ENCODE measurements around the gene SULT2B1. TPM values are rescaled to one million over a fixed set of nuclear protein-coding genes. Genes with fewer than 3 reads are reported as not detected.

SULT2B1 gene
- total and polyA plus RNA-seq, 5 experiments from 2014 or later = 0.18 TPM; not detected in 4

GRCh38 chr19:48644839-48645619 is 93.1 kb downstream of the SULT2B1 start:
- H3K4me1 Mint-ChIP-seq = peaks cover 31 to 54% (median 49%) of the 10 kb centered on the region in 4 donors
- H3K4me3 Mint-ChIP-seq = peak overlapping the region; percentile 92 to 99 (median 94)
- no peaks in the 10 kb centered on the region for H3K27me3 Mint-ChIP-seq
- DNase-seq = peak; percentile 55 to 88 (median 72)
- ATAC-seq = peak; percentile 58 to 59
- H3K9me3 Mint-ChIP-seq = no peaks in the 10 kb centered on the region
- POLR2A ChIA-PET = interaction anchor here (0.6 to 4.6 kb wide), 24 partner anchors 8 to 1532 kb away, joined by 3 to 44 read pairs (median 4); partner anchors contain the start of genes DBP, FTL, GYS1 and RPL18
- peak overlapping the region; percentile 82 to 98 (median 94) for H3K27ac Mint-ChIP-seq
- peaks cover 0 to 2% (median 0%) of the 10 kb centered on the region in 3 donors for H3K36me3 Mint-ChIP-seq

DNA sequence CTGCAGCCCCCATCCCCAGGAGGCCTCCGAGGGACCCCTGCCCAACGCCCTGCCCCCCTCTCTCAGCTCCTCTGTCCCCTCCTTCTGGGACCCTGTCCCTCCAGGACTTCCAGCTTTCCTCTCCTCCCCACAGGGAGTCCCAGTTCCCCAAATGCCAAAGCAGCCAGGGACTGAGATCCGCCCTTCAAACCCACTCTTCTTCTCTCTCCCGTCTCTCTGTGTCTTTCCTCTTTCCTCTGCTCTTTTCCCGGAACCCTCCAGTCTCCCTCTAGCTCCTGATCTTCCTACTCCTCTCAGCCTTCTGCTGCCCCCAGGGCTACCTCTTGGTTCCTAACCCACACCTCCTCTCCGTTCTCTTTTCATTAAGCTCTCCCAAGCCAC is 93.6 kb downstream of the SULT2B1 start:
- H3K27me3 Mint-ChIP-seq = no peaks in the 10 kb centered on the region
- H3K4me3 Mint-ChIP-seq = peak overlapping the region; percentile 92 to 99 (median 94)
- peaks cover 0 to 2% (median 0%) of the 10 kb centered on the region in 3 donors for H3K36me3 Mint-ChIP-seq
- H3K4me1 Mint-ChIP-seq = peaks cover 31 to 54% (median 48%) of the 10 kb centered on the region in 4 donors
- H3K9me3 Mint-ChIP-seq = no peaks in the 10 kb centered on the region
- POLR2A ChIA-PET = interaction anchor here (0.6 to 4.6 kb wide), 25 partner anchors 8 to 1533 kb away, joined by 3 to 44 read pairs (median 5); partner anchors contain the start of genes DBP, FTL, GYS1 and RPL18
- no peak for DNase-seq
- H3K27ac Mint-ChIP-seq = peak overlapping the region; percentile 82 to 98 (median 94)
- ATAC-seq = no peak

DNA sequence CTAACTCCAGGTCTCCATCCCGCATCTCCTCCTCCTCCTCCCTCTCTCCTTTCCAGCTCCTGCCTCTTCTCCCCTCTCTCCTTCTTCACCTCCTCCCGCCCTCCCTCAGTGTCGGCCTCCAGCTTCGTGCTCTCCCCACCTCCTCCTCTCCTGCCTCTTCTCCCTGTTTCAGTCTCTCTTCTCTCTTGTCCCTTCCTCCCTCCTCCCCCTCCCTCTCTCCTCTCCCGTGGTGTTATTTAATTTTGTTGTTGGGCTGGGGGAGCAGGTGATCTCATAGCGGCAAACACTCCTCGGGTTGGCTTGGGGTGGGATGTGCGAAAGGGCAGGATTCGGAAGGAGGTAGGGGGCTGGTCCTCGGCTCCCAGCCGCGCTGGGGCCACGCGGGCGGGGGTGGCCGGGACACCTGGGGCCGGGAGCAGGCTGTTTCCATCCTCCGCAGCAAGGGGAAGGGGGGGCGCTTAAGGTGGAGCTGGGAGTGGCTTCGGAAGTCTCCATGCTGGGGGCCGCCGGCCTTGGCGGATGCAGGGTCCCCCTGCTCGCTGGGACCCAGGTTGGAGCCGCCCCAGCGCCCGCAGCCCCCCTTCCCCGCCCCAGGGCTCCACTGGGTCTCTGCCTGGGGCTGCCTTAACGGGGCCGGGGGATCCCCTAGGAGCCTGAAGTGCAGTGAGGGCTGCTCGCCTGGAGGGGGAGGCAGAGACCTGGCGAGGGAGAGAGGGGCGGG is 94.2 kb downstream of the SULT2B1 start, which contains the start of gene CA11:
Gene CA11, minus strand, starts transcription at position 187 of the 721 bp plus-strand sequence. CDS start 555 bp downstream, outside the sequence.
- Mint-ChIP-seq H3K27me3 (no peaks in the 10 kb centered on the region), H3K4me1 (peaks cover 33 to 54% (median 50%) of the 10 kb centered on the region in 4 donors), H3K9me3 (no peaks in the 10 kb centered on the region), H3K27ac (peak within 1 kb of the TSS; percentile 82 to 98 (median 94)), H3K36me3 (peaks cover 0 to 2% (median 0%) of the 10 kb centered on the region in 3 donors), H3K4me3 (peak within 1 kb of the TSS; percentile 92 to 99 (median 94))
- POLR2A ChIA-PET = interaction anchor here (0.7 to 4.6 kb wide), 20 partner anchors 9 to 1204 kb away, joined by 3 to 44 read pairs (median 5); partner anchors contain the start of genes DBP, GYS1, RPL18 and RUVBL2
- ATAC-seq (peak; percentile 81 to 82), DNase-seq (peak; percentile 87 to 99 (median 93))

DNA sequence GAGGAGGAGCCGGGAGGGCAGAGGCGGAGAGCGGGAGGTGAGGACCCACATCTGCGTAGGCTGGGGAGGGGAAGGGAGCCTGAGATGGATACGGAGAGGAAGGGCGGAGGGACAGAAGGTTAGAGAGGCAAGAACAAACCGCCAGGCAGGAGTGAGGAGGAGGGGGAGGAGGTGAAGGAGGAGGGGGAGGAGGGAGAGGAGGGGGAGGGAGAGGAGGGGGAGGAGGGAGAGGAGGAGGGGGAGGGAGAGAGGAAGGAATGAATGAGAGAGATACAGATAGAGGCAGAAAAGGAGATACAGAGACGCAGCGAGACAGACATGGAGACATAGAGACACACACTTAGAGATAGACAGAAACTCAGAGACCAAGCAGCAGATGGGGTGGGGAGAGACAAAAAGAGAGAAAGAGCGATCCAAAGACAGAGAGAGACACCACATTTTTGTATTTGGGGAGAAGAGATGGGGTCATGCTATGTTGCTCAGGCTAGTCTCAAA is 94.8 kb downstream of the SULT2B1 start:
- POLR2A ChIA-PET = interaction anchor here (0.8 to 4.6 kb wide), 15 partner anchors 10 to 347 kb away, joined by 3 to 44 read pairs (median 6); partner anchors contain the start of genes DBP, GYS1, RPL18 and RUVBL2
- H3K27ac Mint-ChIP-seq = peak overlapping the region; percentile 64 to 98 (median 86)
- no peak for DNase-seq
- no peaks in the 10 kb centered on the region for H3K9me3 Mint-ChIP-seq
- no peaks in the 10 kb centered on the region for H3K27me3 Mint-ChIP-seq
- H3K36me3 Mint-ChIP-seq = peaks cover 0 to 1% (median 0%) of the 10 kb centered on the region in 3 donors
- no peak for ATAC-seq
- H3K4me1 Mint-ChIP-seq = peaks cover 31 to 54% (median 51%) of the 10 kb centered on the region in 4 donors
- peak overlapping the region; percentile 43 to 99 (median 80) for H3K4me3 Mint-ChIP-seq

GRCh38 chr19:48648134-48648533 is 96.2 kb downstream of the SULT2B1 start:
- Mint-ChIP-seq H3K27ac (peak overlapping the region; percentile 68 to 98 (median 93)), H3K9me3 (no peaks in the 10 kb centered on the region), H3K27me3 (no peaks in the 10 kb centered on the region), H3K4me1 (peaks cover 25 to 54% (median 47%) of the 10 kb centered on the region in 4 donors), H3K36me3 (no peaks in the 10 kb centered on the region), H3K4me3 (peak overlapping the region in 9 of 10 donors; percentile 5 to 63 (median 34))
- no peak for DNase-seq
- POLR2A ChIA-PET = interaction anchor here (0.7 to 1.0 kb wide), 2 partner anchors 14 to 342 kb away, joined by 4 to 8 read pairs; no protein-coding TSS in a partner anchor
- ATAC-seq = no peak

Other genes with a start within 250 kb of the SULT2B1 start
- 100 to 1,000 TPM; 275 to 277 TPM for gene EMP3, start 226.6 kb upstream of the SULT2B1 start, total RNA-seq
- 100 to 1,000 TPM; 514 to 721 (median 617) TPM for gene EMP3, start 226.6 kb upstream of the SULT2B1 start, polyA plus RNA-seq
- 10 to 100 TPM; 25.0 to 29.4 TPM for gene TMEM143, start 188.2 kb upstream of the SULT2B1 start, total RNA-seq
- 10 to 100 TPM in 1 of 3 donors, 1 to 10 TPM in 2; 3.9 to 10.7 (median 4.9) TPM for gene TMEM143, start 188.2 kb upstream of the SULT2B1 start, polyA plus RNA-seq
- not detected for gene SYNGR4, start 187.8 kb upstream of the SULT2B1 start, total RNA-seq
- not detected for gene SYNGR4, start 187.8 kb upstream of the SULT2B1 start, polyA plus RNA-seq
- 10 to 100 TPM; 49.6 TPM for gene KDELR1, start 160.6 kb upstream of the SULT2B1 start, total RNA-seq
- 10 to 100 TPM; 21.3 to 24.8 (median 22.5) TPM for gene KDELR1, start 160.6 kb upstream of the SULT2B1 start, polyA plus RNA-seq
- gene GRIN2D, start 158.5 kb upstream of the SULT2B1 start, total RNA-seq = under 1 TPM; 0.08 to 0.11 TPM
- not detected for gene GRIN2D, start 158.5 kb upstream of the SULT2B1 start, polyA plus RNA-seq
- 10 to 100 TPM; 39.1 to 41.2 TPM for gene GRWD1, start 106.2 kb upstream of the SULT2B1 start, total RNA-seq
- 10 to 100 TPM; 32.9 to 59.9 (median 40.3) TPM for gene GRWD1, start 106.2 kb upstream of the SULT2B1 start, polyA plus RNA-seq
- gene KCNJ14, start 96.6 kb upstream of the SULT2B1 start, total RNA-seq = 1 to 10 TPM; 2.7 to 2.9 TPM
- gene KCNJ14, start 96.6 kb upstream of the SULT2B1 start, polyA plus RNA-seq = under 1 TPM in 2 of 3 donors, not detected in 1; 0.39 to 0.42 TPM
- gene CYTH2, start 82.8 kb upstream of the SULT2B1 start, total RNA-seq = 10 to 100 TPM; 72.2 to 77.7 TPM
- 10 to 100 TPM; 20.5 to 32.0 (median 28.2) TPM for gene CYTH2, start 82.8 kb upstream of the SULT2B1 start, polyA plus RNA-seq
- gene LMTK3, start 40.3 kb upstream of the SULT2B1 start, total RNA-seq = 10 to 100 TPM; 21.4 to 21.5 TPM
- gene LMTK3, start 40.3 kb upstream of the SULT2B1 start, polyA plus RNA-seq = under 1 TPM in 1 of 3 donors, not detected in 2; 0.15 TPM
- gene SPACA4, start 54.6 kb downstream of the SULT2B1 start, total RNA-seq = not detected
- not detected for gene SPACA4, start 54.6 kb downstream of the SULT2B1 start, polyA plus RNA-seq
- gene FAM83E, start 62.9 kb downstream of the SULT2B1 start, total RNA-seq = 1 to 10 TPM; 8.0 TPM
- gene FAM83E, start 62.9 kb downstream of the SULT2B1 start, polyA plus RNA-seq = not detected
- 1,000 to 10,000 TPM; 2,380 to 2,437 TPM for gene RPL18, start 67.0 kb downstream of the SULT2B1 start, total RNA-seq
- gene RPL18, start 67.0 kb downstream of the SULT2B1 start, polyA plus RNA-seq = 1,000 to 10,000 TPM; 2,610 to 3,008 (median 2,848) TPM
- 10 to 100 TPM; 39.1 to 40.4 TPM for gene SPHK2, start 67.3 kb downstream of the SULT2B1 start, total RNA-seq
- 1 to 10 TPM; 7.5 to 9.1 (median 8.3) TPM for gene SPHK2, start 67.3 kb downstream of the SULT2B1 start, polyA plus RNA-seq
- 10 to 100 TPM; 63.1 to 66.6 TPM for gene DBP, start 85.2 kb downstream of the SULT2B1 start, total RNA-seq
- 10 to 100 TPM; 37.5 to 97.8 (median 63.1) TPM for gene DBP, start 85.2 kb downstream of the SULT2B1 start, polyA plus RNA-seq
- gene CA11, start 94.0 kb downstream of the SULT2B1 start, total RNA-seq = 10 to 100 TPM; 16.2 to 21.3 TPM
- gene CA11, start 94.0 kb downstream of the SULT2B1 start, polyA plus RNA-seq = 10 to 100 TPM in 1 of 3 donors, 1 to 10 TPM in 2; 6.6 to 14.1 (median 7.2) TPM
- gene NTN5, start 120.8 kb downstream of the SULT2B1 start, total RNA-seq = 1 to 10 TPM; 1.7 to 2.9 TPM
- under 1 TPM in 2 of 3 donors, not detected in 1; 0.17 to 0.25 TPM for gene NTN5, start 120.8 kb downstream of the SULT2B1 start, polyA plus RNA-seq
- gene FUT2, start 143.8 kb downstream of the SULT2B1 start, total RNA-seq = not detected
- gene FUT2, start 143.8 kb downstream of the SULT2B1 start, polyA plus RNA-seq = 1 to 10 TPM in 1 of 3 donors, under 1 TPM in 2; 0.17 to 1.8 (median 0.17) TPM
- 1 to 10 TPM; 2.1 to 2.4 TPM for gene MAMSTR, start 167.6 kb downstream of the SULT2B1 start, total RNA-seq
- under 1 TPM; 0.28 to 0.77 (median 0.49) TPM for gene MAMSTR, start 167.6 kb downstream of the SULT2B1 start, polyA plus RNA-seq
- under 1 TPM in 1 of 2 experiments, not detected in 1; 0.25 TPM for gene RASIP1, start 188.4 kb downstream of the SULT2B1 start, total RNA-seq
- gene RASIP1, start 188.4 kb downstream of the SULT2B1 start, polyA plus RNA-seq = under 1 TPM in 2 of 3 donors, not detected in 1; 0.10 to 0.26 TPM
- gene IZUMO1, start 194.7 kb downstream of the SULT2B1 start, total RNA-seq = not detected
- not detected for gene IZUMO1, start 194.7 kb downstream of the SULT2B1 start, polyA plus RNA-seq
- not detected for gene FUT1, start 200.5 kb downstream of the SULT2B1 start, total RNA-seq
- gene FUT1, start 200.5 kb downstream of the SULT2B1 start, polyA plus RNA-seq = not detected
- not detected for gene FGF21, start 203.4 kb downstream of the SULT2B1 start, total RNA-seq
- not detected for gene FGF21, start 203.4 kb downstream of the SULT2B1 start, polyA plus RNA-seq

Measured in naive thymus-derived CD8-positive, alpha-beta T cell (primary cell).